ENCODE data around the gene ECE2.
"Not testable (repeated sequence)": the region's sequence is repeated elsewhere in the genome, so short reads cannot be mapped to it uniquely, and the experiment has no call there.

The ECE2 gene

GRCh38 chr3:184261270-184261853 lies 14.5 kb upstream of the ECE2 start, which contains the start of gene CAMK2N2:
Gene CAMK2N2, minus strand, starts transcription at chr3:184261553. Its CDS starts 268 bp downstream, at chr3:184261285.
- intact Hi-C loops (cut with DNase I), result no loop called here
- peak; percentile 42 to 95 (median 69) for DNase-seq

- peak in 2 of 10 donors; percentile 35 to 83 for DNase-seq
- intact Hi-C loops (cut with DNase I), result no loop called here
Measured at GRCh38 chr3:184261854-184262763, 13.7 kb upstream of the ECE2 start.

- DNase-seq, result no peak
- intact Hi-C loops (cut with DNase I), result no loop called here
Measured at GRCh38 chr3:184262764-184263179, 13.1 kb upstream of the ECE2 start.

GRCh38 chr3:184267249-184267648 lies 8.6 kb upstream of the ECE2 start:
- intact Hi-C loops (cut with DNase I); DNase-seq: not testable (repeated sequence)

- DNase-seq, result no peak
- intact Hi-C loops (cut with DNase I), result no loop called here
Measured at GRCh38 chr3:184272269-184272668, 3.6 kb upstream of the ECE2 start.

GRCh38 chr3:184275381-184275701 lies 481 bp upstream of the ECE2 start:
- intact Hi-C loops (cut with DNase I), result no loop called here
- peak in 1 of 10 donors; percentile 72 for DNase-seq

GRCh38 chr3:184277366-184277765 lies 1.5 kb downstream of the ECE2 start:
- DNase-seq, result no peak
- intact Hi-C loops (cut with DNase I), result no loop called here

- intact Hi-C loops (cut with DNase I), result no loop called here
- peak in 2 of 10 donors; percentile 9 to 22 for DNase-seq
Measured at GRCh38 chr3:184282941-184283340, 7.1 kb downstream of the ECE2 start.

- intact Hi-C loops (cut with DNase I), result no loop called here
- peak in 2 of 10 donors; percentile 46 to 52 for DNase-seq
Measured at GRCh38 chr3:184283681-184284080, 7.9 kb downstream of the ECE2 start.

GRCh38 chr3:184284696-184285095 lies 8.9 kb downstream of the ECE2 start:
- intact Hi-C loops (cut with DNase I), result loop anchor here (5.0 kb wide), 1 partner anchor 32 kb away; no protein-coding TSS in a partner anchor
- peak; percentile 53 to 96 (median 76) for DNase-seq

GRCh38 chr3:184289426-184289938 lies 13.7 kb downstream of the ECE2 start:
- DNase-seq, result peak in 9 of 10 donors; percentile 26 to 93 (median 60)
- intact Hi-C loops (cut with DNase I), result loop anchor here (1.0 to 5.0 kb wide), 2 partner anchors 37 to 394 kb away; no protein-coding TSS in a partner anchor

GRCh38 chr3:184290331-184290730 lies 14.5 kb downstream of the ECE2 start:
- DNase-seq, result peak in 2 of 10 donors; percentile 45 to 54
- intact Hi-C loops (cut with DNase I), result no loop called here

GRCh38 chr3:184291044-184291737 lies 15.4 kb downstream of the ECE2 start:
- DNase-seq, result peak in 2 of 10 donors; percentile 54 to 65
- intact Hi-C loops (cut with DNase I), result no loop called here

- intact Hi-C loops (cut with DNase I), result no loop called here
- DNase-seq, result peak in 2 of 10 donors; percentile 57 to 65
Measured at GRCh38 chr3:184291738-184292445, 16.1 kb downstream of the ECE2 start.

- peak in 2 of 10 donors; percentile 5 to 21 for DNase-seq
- intact Hi-C loops (cut with DNase I), result loop anchor here (5.0 kb wide), 1 partner anchor 108 kb away; the partner anchor contains the start of gene ABCF3
Measured at GRCh38 chr3:184295771-184296170, 19.9 kb downstream of the ECE2 start.

- peak in 2 of 10 donors; percentile 11 to 36 for DNase-seq
- intact Hi-C loops (cut with DNase I), result loop anchor here (5.0 kb wide), 1 partner anchor 109 kb away; the partner anchor contains the start of gene ABCF3
Measured at GRCh38 chr3:184296616-184297015, 20.8 kb downstream of the ECE2 start.

- intact Hi-C loops (cut with DNase I), result loop anchor here (2.0 to 5.0 kb wide), 2 partner anchors 16 to 112 kb away; partner anchors contain the start of genes ABCF3 and EIF4G1
- peak; percentile 96 to 100 (median 98) for DNase-seq
Measured at GRCh38 chr3:184298759-184299487, 23.1 kb downstream of the ECE2 start, which contains the start of gene PSMD2. Gene PSMD2, plus strand, starts transcription at chr3:184299241. Its CDS starts 26 bp downstream, at chr3:184299267.

GRCh38 chr3:184299488-184300377 lies 23.9 kb downstream of the ECE2 start:
- intact Hi-C loops (cut with DNase I), result loop anchor here (2.0 to 5.0 kb wide), 2 partner anchors 15 to 112 kb away; partner anchors contain the start of genes ABCF3 and EIF4G1
- peak in 2 of 10 donors; percentile 1 to 15 for DNase-seq

Measured in posterior cingulate gyrus (tissue), 11 donors.